ENCODE data around the gene GPSM3. TPM values are rescaled to one million over a fixed set of nuclear protein-coding genes. Genes with fewer than 3 reads are reported as not detected.

The GPSM3 gene
- total RNA-seq, 2 donors from 2014 or later, result 12.9 to 25.0 TPM

DNA sequence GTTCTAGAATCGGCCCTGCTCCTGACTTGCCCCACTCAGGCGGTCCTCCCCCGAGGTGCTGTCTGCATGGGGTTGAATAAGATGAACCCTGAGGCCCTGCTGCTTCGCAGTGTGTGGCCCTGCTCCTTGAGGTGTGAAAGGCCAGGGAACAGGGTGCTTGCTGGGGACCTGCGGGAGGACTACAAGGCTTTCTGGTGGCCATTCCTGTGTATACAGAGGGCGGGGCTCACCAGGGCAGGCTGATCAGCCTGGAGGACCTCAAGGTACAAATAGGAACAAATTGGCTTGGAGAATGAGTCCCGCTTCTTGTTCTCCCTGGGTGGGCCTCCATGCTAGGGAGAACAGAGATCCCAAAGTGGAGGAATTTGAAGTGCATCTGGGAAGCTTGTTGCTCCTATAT lies 25.7 kb upstream of the GPSM3 start:
- Histone ChIP-seq H3K27me3 (ENCODE audit: control insufficient read depth, insufficient read depth, low read length, poor library complexity, severe bottlenecking) (peaks cover 13% of the 10 kb centered on the region), H3K9ac (ENCODE audit: extremely low read depth, low read length, poor library complexity, severe bottlenecking) (no peak overlapping the region), H3K9me3 (ENCODE audit: control insufficient read depth, low read length) (no peaks in the 10 kb centered on the region), H3K36me3 (ENCODE audit: control insufficient read depth, insufficient read depth, low read length) (no peaks in the 10 kb centered on the region), H3K4me3 (ENCODE audit: low read length) (no peak overlapping the region), H3K27ac (ENCODE audit: low read depth, low read length) (no peak overlapping the region), H3K4me1 (ENCODE audit: control insufficient read depth, insufficient read depth, low read length) (no peaks in the 10 kb centered on the region)
- DNase-seq, result no peak
- 80 to 97% methylated on average over 3 to 7 of the region's 7 CpGs for WGBS, 2 experiments (ENCODE audit: insufficient coverage in 1 of 2, insufficient read length in 1 of 2)
- Mint-ChIP-seq H3K9me3 (no peaks in the 10 kb centered on the region), H3K27ac (no peak overlapping the region), H3K27me3 (ENCODE audit: insufficient read depth) (peaks cover 79% of the 10 kb centered on the region), H3K4me3 (no peak overlapping the region), H3K36me3 (ENCODE audit: low read depth) (no peaks in the 10 kb centered on the region), H3K4me1 (no peaks in the 10 kb centered on the region)
- TF ChIP-seq, protein P1, sequence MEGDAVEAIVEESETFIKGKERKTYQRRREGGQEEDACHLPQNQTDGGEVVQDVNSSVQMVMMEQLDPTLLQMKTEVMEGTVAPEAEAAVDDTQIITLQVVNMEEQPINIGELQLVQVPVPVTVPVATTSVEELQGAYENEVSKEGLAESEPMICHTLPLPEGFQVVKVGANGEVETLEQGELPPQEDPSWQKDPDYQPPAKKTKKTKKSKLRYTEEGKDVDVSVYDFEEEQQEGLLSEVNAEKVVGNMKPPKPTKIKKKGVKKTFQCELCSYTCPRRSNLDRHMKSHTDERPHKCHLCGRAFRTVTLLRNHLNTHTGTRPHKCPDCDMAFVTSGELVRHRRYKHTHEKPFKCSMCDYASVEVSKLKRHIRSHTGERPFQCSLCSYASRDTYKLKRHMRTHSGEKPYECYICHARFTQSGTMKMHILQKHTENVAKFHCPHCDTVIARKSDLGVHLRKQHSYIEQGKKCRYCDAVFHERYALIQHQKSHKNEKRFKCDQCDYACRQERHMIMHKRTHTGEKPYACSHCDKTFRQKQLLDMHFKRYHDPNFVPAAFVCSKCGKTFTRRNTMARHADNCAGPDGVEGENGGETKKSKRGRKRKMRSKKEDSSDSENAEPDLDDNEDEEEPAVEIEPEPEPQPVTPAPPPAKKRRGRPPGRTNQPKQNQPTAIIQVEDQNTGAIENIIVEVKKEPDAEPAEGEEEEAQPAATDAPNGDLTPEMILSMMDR (conservative IDR thresholded peaks at IDR 0.05), result no peak

DNA sequence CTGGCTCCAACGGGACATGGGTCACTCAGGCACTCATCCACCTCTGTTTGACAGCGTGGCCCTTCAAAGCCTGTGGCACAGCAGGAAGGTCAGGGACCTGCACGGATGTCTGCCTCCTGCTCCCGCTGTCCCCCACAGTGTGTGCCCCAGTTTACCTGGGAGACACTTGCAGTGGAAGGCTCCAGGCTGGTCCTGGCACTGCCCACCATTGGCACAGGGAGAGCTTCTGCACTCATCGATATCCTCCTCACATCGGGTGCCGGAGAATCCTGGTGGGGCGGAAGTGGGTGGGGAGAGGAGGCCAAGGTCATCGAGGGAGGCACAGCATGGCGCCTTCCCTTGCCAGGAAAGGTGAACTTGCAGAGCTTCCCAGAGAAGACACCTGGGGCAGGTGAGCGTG lies 24.6 kb upstream of the GPSM3 start:
- Histone ChIP-seq H3K27ac (ENCODE audit: low read depth, low read length) (no peak overlapping the region), H3K4me3 (ENCODE audit: low read length) (no peak overlapping the region), H3K4me1 (ENCODE audit: control insufficient read depth, insufficient read depth, low read length) (no peaks in the 10 kb centered on the region), H3K9me3 (ENCODE audit: control insufficient read depth, low read length) (no peaks in the 10 kb centered on the region), H3K36me3 (ENCODE audit: control insufficient read depth, insufficient read depth, low read length) (no peaks in the 10 kb centered on the region), H3K27me3 (ENCODE audit: control insufficient read depth, insufficient read depth, low read length, poor library complexity, severe bottlenecking) (peaks cover 13% of the 10 kb centered on the region), H3K9ac (ENCODE audit: extremely low read depth, low read length, poor library complexity, severe bottlenecking) (no peak overlapping the region)
- Mint-ChIP-seq H3K9me3 (no peaks in the 10 kb centered on the region), H3K4me3 (no peak overlapping the region), H3K27me3 (ENCODE audit: insufficient read depth) (peaks cover 77% of the 10 kb centered on the region), H3K36me3 (ENCODE audit: low read depth) (no peaks in the 10 kb centered on the region), H3K4me1 (no peaks in the 10 kb centered on the region), H3K27ac (no peak overlapping the region)
- no peak for DNase-seq
- 90 to 91% methylated on average over 6 to 11 of the region's 11 CpGs for WGBS, 2 experiments (ENCODE audit: insufficient coverage in 1 of 2, insufficient read length in 1 of 2)
- TF ChIP-seq, protein P1 (conservative IDR thresholded peaks at IDR 0.05), result no peak

DNA sequence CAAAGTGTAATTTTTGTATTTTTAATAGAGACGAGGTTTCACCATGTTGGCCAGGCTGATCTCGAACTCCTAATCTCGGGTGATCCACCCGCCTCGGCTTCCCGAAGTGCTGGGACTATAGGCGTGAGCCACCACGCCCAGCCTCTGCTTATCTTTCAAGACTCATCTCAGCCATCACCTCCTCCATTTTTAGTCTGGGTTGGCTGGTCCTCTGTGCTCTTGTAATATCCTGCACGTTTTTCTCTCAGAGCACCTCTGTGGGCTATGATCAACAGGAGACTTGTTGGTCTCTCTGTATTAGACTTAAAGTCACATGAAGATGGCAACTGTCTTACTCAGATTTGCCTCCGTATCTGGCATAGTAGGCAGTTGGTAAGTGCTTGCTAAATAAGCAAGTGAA lies 23.8 kb upstream of the GPSM3 start:
- 88 to 92% methylated on average over 10 of the region's 10 CpGs for WGBS, 2 experiments (ENCODE audit: insufficient coverage in 1 of 2, insufficient read length in 1 of 2)
- no peaks in the 10 kb centered on the region for H3K36me3 ChIP-seq (ENCODE audit: control insufficient read depth, insufficient read depth, low read length)
- no peak overlapping the region for H3K27ac ChIP-seq (ENCODE audit: low read depth, low read length)
- no peak for DNase-seq
- no peaks in the 10 kb centered on the region for H3K9me3 ChIP-seq (ENCODE audit: control insufficient read depth, low read length)
- TF ChIP-seq, protein P1 (conservative IDR thresholded peaks at IDR 0.05), result no peak
- no peaks in the 10 kb centered on the region for H3K36me3 Mint-ChIP-seq (ENCODE audit: low read depth)
- H3K27ac Mint-ChIP-seq, result no peak overlapping the region
- H3K9me3 Mint-ChIP-seq, result no peaks in the 10 kb centered on the region
- no peak overlapping the region for H3K4me3 ChIP-seq (ENCODE audit: low read length)
- H3K27me3 Mint-ChIP-seq (ENCODE audit: insufficient read depth), result peaks cover 72% of the 10 kb centered on the region
- no peaks in the 10 kb centered on the region for H3K4me1 Mint-ChIP-seq
- H3K27me3 ChIP-seq (ENCODE audit: control insufficient read depth, insufficient read depth, low read length, poor library complexity, severe bottlenecking), result peaks cover 13% of the 10 kb centered on the region
- no peaks in the 10 kb centered on the region for H3K4me1 ChIP-seq (ENCODE audit: control insufficient read depth, insufficient read depth, low read length)
- H3K9ac ChIP-seq (ENCODE audit: extremely low read depth, low read length, poor library complexity, severe bottlenecking), result no peak overlapping the region
- no peak overlapping the region for H3K4me3 Mint-ChIP-seq
